ENCODE measurements around the gene DIP2B.
"Not testable (repeated sequence)": the region's sequence is repeated elsewhere in the genome, so short reads cannot be mapped to it uniquely, and the experiment has no call there.

The DIP2B gene

GRCh38 chr12:50541139-50541538 is 36.4 kb downstream of the DIP2B start:
- no peaks in the 10 kb centered on the region for H3K9me3 ChIP-seq (ENCODE audit: insufficient read depth, low read length)
- H3K4me3 ChIP-seq (ENCODE audit: insufficient read depth, low read length, poor library complexity, severe bottlenecking) = no peak overlapping the region
- peaks cover 6% of the 10 kb centered on the region; the same call in 1 of the 2 replicates for H3K79me2 ChIP-seq (ENCODE audit: insufficient read depth, low read length)
- H3K27me3 ChIP-seq (ENCODE audit: low read length) = no peaks in the 10 kb centered on the region
- H3K9ac ChIP-seq (ENCODE audit: low read length) = no peak overlapping the region
- H3F3A ChIP-seq (ENCODE audit: insufficient read depth) = no peaks in the 10 kb centered on the region
- TF ChIP-seq EZH2phosphoT487 (conservative IDR thresholded peaks at IDR 0.05; ENCODE audit: low read length) (no peak), CTCF (IDR thresholded peaks at IDR 0.05; ENCODE audit: insufficient read depth, low read length, poor library complexity, severe bottlenecking) (no peak)
- H3K27ac ChIP-seq (ENCODE audit: low read depth, low read length) = no peak overlapping the region
- no peaks in the 10 kb centered on the region for H3K36me3 ChIP-seq (ENCODE audit: low read length)
- H4K20me1 ChIP-seq (ENCODE audit: low read depth, low read length) = no peaks in the 10 kb centered on the region
- no peak overlapping the region for H3K4me2 ChIP-seq (ENCODE audit: low read depth, low read length, poor library complexity, severe bottlenecking)
- no peaks in the 10 kb centered on the region for H3K9me2 ChIP-seq (replicated peaks; ENCODE audit: insufficient read depth, low read length)
- H2AFZ ChIP-seq (ENCODE audit: low read depth, low read length, severe bottlenecking) = no peak overlapping the region

- no peaks in the 10 kb centered on the region for H3K9me3 ChIP-seq (ENCODE audit: insufficient read depth, low read length)
- H3K4me2 ChIP-seq (ENCODE audit: low read depth, low read length, poor library complexity, severe bottlenecking) = no peak overlapping the region
- no peak overlapping the region for H3K27ac ChIP-seq (ENCODE audit: low read depth, low read length)
- no peak overlapping the region for H2AFZ ChIP-seq (ENCODE audit: low read depth, low read length, severe bottlenecking)
- TF ChIP-seq CTCF (IDR thresholded peaks at IDR 0.05; ENCODE audit: insufficient read depth, low read length, poor library complexity, severe bottlenecking) = no peak
- no peak for TF ChIP-seq EZH2phosphoT487 (conservative IDR thresholded peaks at IDR 0.05; ENCODE audit: low read length)
- no peaks in the 10 kb centered on the region for H3F3A ChIP-seq (ENCODE audit: insufficient read depth)
- no peaks in the 10 kb centered on the region for H3K9me2 ChIP-seq (replicated peaks; ENCODE audit: insufficient read depth, low read length)
- no peak overlapping the region for H3K9ac ChIP-seq (ENCODE audit: low read length)
- H4K20me1 ChIP-seq (ENCODE audit: low read depth, low read length) = 0 out of 2 replicates have a peak, but pooled peaks cover 1% of the 10 kb centered on the region
- H3K36me3 ChIP-seq (ENCODE audit: low read length) = no peaks in the 10 kb centered on the region
- no peak overlapping the region for H3K4me3 ChIP-seq (ENCODE audit: insufficient read depth, low read length, poor library complexity, severe bottlenecking)
- no peaks in the 10 kb centered on the region for H3K27me3 ChIP-seq (ENCODE audit: low read length)
- H3K79me2 ChIP-seq (ENCODE audit: insufficient read depth, low read length) = peaks cover 8% of the 10 kb centered on the region; the same call in 1 of the 2 replicates
Observed at GRCh38 chr12:50542448-50542847, 37.7 kb downstream of the DIP2B start.

- not testable (repeated sequence) for H3K79me2 ChIP-seq (ENCODE audit: insufficient read depth, low read length); H3K9ac ChIP-seq (ENCODE audit: low read length)
Observed at GRCh38 chr12:50543188-50543587, 38.4 kb downstream of the DIP2B start.

GRCh38 chr12:50545213-50545612 is 40.4 kb downstream of the DIP2B start:
- Histone ChIP-seq H3K79me2 (ENCODE audit: insufficient read depth, low read length) (0 out of 2 replicates have a peak, but pooled peaks cover 5% of the 10 kb centered on the region), H3K9me3 (ENCODE audit: insufficient read depth, low read length) (no peaks in the 10 kb centered on the region), H3K4me3 (ENCODE audit: insufficient read depth, low read length, poor library complexity, severe bottlenecking) (no peak overlapping the region), H3F3A (ENCODE audit: insufficient read depth) (no peaks in the 10 kb centered on the region), H3K27me3 (ENCODE audit: low read length) (no peaks in the 10 kb centered on the region), H2AFZ (ENCODE audit: low read depth, low read length, severe bottlenecking) (no peak overlapping the region), H3K4me2 (ENCODE audit: low read depth, low read length, poor library complexity, severe bottlenecking) (no peak overlapping the region), H3K36me3 (ENCODE audit: low read length) (no peaks in the 10 kb centered on the region), H4K20me1 (ENCODE audit: low read depth, low read length) (0 out of 2 replicates have a peak, but pooled peaks cover 5% of the 10 kb centered on the region), H3K9ac (ENCODE audit: low read length) (no peak overlapping the region), H3K27ac (ENCODE audit: low read depth, low read length) (no peak overlapping the region), H3K9me2 (replicated peaks; ENCODE audit: insufficient read depth, low read length) (no peaks in the 10 kb centered on the region)
- no peak for TF ChIP-seq CTCF (IDR thresholded peaks at IDR 0.05; ENCODE audit: insufficient read depth, low read length, poor library complexity, severe bottlenecking)
- TF ChIP-seq EZH2phosphoT487 (conservative IDR thresholded peaks at IDR 0.05; ENCODE audit: low read length) = no peak

More at GRCh38 chr12:50543188-50543587, 38.4 kb downstream of the DIP2B start:
- not testable (repeated sequence) for H3K27me3 ChIP-seq (ENCODE audit: low read length); H3K4me2 ChIP-seq (ENCODE audit: low read depth, low read length, poor library complexity, severe bottlenecking); H3K36me3 ChIP-seq (ENCODE audit: low read length); H3K4me3 ChIP-seq (ENCODE audit: insufficient read depth, low read length, poor library complexity, severe bottlenecking); H4K20me1 ChIP-seq (ENCODE audit: low read depth, low read length); H3K9me2 ChIP-seq (replicated peaks; ENCODE audit: insufficient read depth, low read length); H2AFZ ChIP-seq (ENCODE audit: low read depth, low read length, severe bottlenecking); H3F3A ChIP-seq (ENCODE audit: insufficient read depth); H3K9me3 ChIP-seq (ENCODE audit: insufficient read depth, low read length); H3K27ac ChIP-seq (ENCODE audit: low read depth, low read length)

All from SU-DHL-6 (cell line).